Stimulated activated memory B cell treated with anti-CD40 and anti-IgM and Interleukin-4, amounts not matched to agents 10 μg/mL and 1 μg/mL and 100 μg/mL, for 72 hours (primary cell): ENCODE data around the gene AUTS2.

ENCODE experiments used
- ATAC-seq: fragments of 150-1000 bp; cut with Tn5 transposase; 2 replicates; pipeline ENCODE4 v1.10.0; 2021
- H3K27ac Mint-ChIP-seq: one replicate; pipeline ENCODE4 v1.8.0; 2022; ENCODE audit warnings: mild to moderate bottlenecking, mixed read lengths
- H3K27me3 Mint-ChIP-seq: one replicate; pipeline ENCODE4 v1.8.0; 2022; ENCODE audit warnings: mixed read lengths
- H3K36me3 Mint-ChIP-seq: one replicate; pipeline ENCODE4 v1.8.0; 2022; ENCODE audit warnings: mixed read lengths
- H3K4me1 Mint-ChIP-seq: one replicate; pipeline ENCODE4 v1.8.0; 2022; ENCODE audit warnings: mixed read lengths
- H3K4me3 Mint-ChIP-seq: one replicate; pipeline ENCODE4 v1.8.0; 2022; ENCODE audit warnings: mild to moderate bottlenecking, moderate library complexity, mixed read lengths
- H3K9me3 Mint-ChIP-seq: one replicate; pipeline ENCODE4 v1.8.0; 2022; ENCODE audit warnings: mixed read lengths

AUTS2 gene

DNA sequence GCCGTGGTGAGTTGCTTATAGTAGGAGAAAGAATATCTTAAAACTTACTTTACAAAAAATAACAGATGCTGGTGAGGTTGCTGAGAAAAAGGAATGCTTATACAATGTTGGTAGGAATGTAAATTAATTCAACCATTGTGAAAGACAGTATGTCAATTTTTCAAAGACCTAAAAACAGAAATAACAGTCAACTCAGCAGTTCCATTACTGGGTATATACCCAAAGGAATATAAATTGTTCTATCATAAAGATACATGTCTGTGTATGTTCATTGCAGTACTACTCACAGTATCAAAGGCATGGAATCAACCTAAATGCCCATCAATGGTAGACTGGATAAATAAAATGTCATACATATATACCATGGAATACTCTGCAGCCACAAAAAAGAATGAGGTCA is 420.4 kb downstream of the AUTS2 start:
- ATAC-seq: no peak
- Mint-ChIP-seq H3K36me3 (no peaks in the 10 kb centered on the region), H3K4me1 (peaks cover 21% of the 10 kb centered on the region)

DNA sequence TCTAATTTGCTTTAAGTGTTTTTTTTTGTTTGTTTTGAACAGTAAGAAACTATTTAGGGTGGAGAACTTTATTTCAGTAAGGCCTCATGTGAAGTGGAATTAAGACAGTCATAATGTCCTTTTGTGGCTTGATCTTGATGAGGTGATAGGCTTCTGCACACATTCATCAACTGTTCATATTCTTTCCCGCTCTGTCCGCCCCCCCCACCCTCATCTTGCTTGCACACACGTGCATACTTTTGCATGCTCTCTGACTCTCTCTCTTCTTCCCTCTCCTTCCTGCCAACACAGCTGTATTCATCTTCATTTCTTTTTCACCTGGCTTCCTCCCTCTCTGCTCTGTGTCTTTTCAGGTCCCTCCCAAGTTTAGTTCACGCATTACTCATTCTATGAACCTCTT is 429.6 kb downstream of the AUTS2 start:
- ATAC-seq: peak; percentile 39

More for the DNA sequence above, 420.4 kb downstream of the AUTS2 start:
- no peak overlapping the region for H3K27ac Mint-ChIP-seq
- no peak overlapping the region for H3K4me3 Mint-ChIP-seq
- no peaks in the 10 kb centered on the region for H3K27me3 Mint-ChIP-seq
- H3K9me3 Mint-ChIP-seq: no peaks in the 10 kb centered on the region

DNA sequence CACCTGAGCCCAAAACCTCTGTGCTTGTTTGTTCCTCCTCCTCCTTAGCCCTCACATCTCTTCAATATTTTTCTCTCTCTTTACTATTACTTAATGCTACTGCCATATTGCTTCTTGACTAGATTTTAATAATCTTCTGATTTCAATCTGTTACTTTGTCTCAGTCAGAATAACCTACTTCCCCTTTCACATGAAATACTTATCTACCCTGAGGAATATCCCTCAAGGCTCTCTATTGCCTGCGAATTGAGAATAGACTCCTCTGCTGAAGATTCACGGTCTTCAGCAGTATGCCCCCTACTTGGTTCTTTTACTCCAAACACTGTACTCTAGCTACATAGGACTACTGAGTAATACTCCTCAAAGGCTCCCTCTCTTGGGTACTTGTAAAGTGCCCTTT is 430.3 kb downstream of the AUTS2 start:
- H3K36me3 Mint-ChIP-seq: no peaks in the 10 kb centered on the region
- peaks cover 44% of the 10 kb centered on the region for H3K4me1 Mint-ChIP-seq
- no peak overlapping the region for H3K4me3 Mint-ChIP-seq
- H3K9me3 Mint-ChIP-seq: peaks cover 2% of the 10 kb centered on the region
- no peak for ATAC-seq
- no peak overlapping the region for H3K27ac Mint-ChIP-seq
- no peaks in the 10 kb centered on the region for H3K27me3 Mint-ChIP-seq

More for the DNA sequence above, 429.6 kb downstream of the AUTS2 start:
- Mint-ChIP-seq H3K27me3 (no peaks in the 10 kb centered on the region), H3K36me3 (no peaks in the 10 kb centered on the region), H3K9me3 (peaks cover 2% of the 10 kb centered on the region), H3K27ac (no peak overlapping the region), H3K4me3 (no peak overlapping the region), H3K4me1 (peaks cover 37% of the 10 kb centered on the region)

DNA sequence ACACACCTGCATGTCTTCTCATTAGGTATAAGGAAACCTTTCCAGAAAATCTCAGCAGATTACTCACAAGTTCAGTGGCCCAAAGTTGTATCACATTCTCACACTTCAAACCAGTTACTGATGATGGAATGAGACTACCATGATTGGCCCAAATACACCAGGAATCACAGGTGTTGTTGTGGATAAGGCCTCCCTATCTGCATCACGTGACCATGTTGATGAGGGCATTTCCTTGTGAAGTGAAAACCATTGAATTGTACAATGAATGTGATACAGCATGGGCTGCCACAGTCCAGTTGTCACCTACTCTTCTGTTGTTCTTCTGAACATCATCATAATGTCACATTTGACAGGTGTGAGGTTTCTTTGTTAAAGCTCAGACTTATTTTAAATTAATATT is 431.7 kb downstream of the AUTS2 start:
- H3K36me3 Mint-ChIP-seq: no peaks in the 10 kb centered on the region
- peaks cover 2% of the 10 kb centered on the region for H3K9me3 Mint-ChIP-seq
- no peak for ATAC-seq
- no peak overlapping the region for H3K27ac Mint-ChIP-seq
- H3K27me3 Mint-ChIP-seq: no peaks in the 10 kb centered on the region
- no peak overlapping the region for H3K4me3 Mint-ChIP-seq
- peaks cover 38% of the 10 kb centered on the region for H3K4me1 Mint-ChIP-seq

DNA sequence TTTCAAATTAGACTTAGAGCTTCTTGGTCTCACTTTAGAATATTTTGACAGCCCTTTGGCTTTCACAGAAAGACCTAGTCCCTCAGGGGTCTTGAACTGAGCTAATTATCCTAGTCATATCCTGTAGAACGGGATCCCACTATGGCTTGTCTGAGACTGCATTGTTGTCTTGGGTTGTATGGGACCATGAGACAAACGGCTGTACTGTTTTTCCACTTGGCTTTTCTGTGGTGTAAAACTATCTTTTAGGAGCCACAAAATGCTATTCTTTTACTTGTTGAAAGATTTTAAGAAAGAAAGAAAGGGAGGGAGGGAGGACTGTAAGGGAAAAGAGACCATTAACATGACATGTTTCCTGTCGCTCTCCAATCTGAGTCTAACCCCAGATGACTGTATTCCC is 432.5 kb downstream of the AUTS2 start:
- no peak overlapping the region for H3K27ac Mint-ChIP-seq
- H3K4me1 Mint-ChIP-seq: peaks cover 40% of the 10 kb centered on the region
- H3K9me3 Mint-ChIP-seq: peaks cover 2% of the 10 kb centered on the region
- no peaks in the 10 kb centered on the region for H3K27me3 Mint-ChIP-seq
- no peak overlapping the region for H3K4me3 Mint-ChIP-seq
- H3K36me3 Mint-ChIP-seq: no peaks in the 10 kb centered on the region
- no peak for ATAC-seq

DNA sequence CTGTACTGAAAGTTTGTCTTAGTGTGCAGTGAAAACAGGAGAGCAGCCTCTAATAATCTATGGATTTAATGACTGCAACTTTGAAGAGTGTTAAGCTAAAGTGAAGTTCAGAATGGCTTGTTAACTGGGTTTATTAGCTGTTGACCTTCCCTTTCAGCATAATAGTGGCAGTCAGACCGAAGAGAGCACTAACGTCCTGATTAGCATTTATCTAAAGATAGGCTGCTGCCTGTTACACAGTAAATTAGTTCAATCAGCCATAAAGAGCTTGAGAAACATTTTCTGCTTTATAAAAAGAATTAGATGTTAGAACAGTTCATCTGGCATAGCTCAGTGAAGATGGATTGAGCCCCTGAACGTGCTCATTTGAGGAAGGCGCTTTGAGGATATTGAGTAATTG is 433.0 kb downstream of the AUTS2 start:
- H3K27me3 Mint-ChIP-seq: no peaks in the 10 kb centered on the region
- peaks cover 39% of the 10 kb centered on the region for H3K4me1 Mint-ChIP-seq
- H3K4me3 Mint-ChIP-seq: no peak overlapping the region
- no peak overlapping the region for H3K27ac Mint-ChIP-seq
- no peak for ATAC-seq
- no peaks in the 10 kb centered on the region for H3K36me3 Mint-ChIP-seq
- peaks cover 2% of the 10 kb centered on the region for H3K9me3 Mint-ChIP-seq

DNA sequence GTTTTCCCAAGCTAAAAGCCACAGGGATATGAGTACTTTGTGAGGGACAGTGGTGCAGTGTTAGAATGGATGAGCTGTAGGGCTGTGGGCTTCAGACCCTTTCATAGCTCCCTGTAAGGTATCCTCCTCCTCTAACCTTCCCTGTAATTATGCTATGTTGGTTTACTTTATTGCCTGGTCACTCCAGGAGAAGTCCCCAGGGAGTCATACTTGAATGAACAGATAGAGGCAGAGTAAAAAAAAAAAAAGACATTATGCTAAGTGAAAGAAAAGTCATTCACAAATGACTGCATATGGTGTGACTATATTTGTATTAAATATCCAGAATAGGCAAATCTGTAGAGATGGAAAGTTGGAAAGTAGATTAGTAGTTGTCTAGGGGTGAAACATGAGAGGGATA is 434.4 kb downstream of the AUTS2 start:
- no peak overlapping the region for H3K27ac Mint-ChIP-seq

DNA sequence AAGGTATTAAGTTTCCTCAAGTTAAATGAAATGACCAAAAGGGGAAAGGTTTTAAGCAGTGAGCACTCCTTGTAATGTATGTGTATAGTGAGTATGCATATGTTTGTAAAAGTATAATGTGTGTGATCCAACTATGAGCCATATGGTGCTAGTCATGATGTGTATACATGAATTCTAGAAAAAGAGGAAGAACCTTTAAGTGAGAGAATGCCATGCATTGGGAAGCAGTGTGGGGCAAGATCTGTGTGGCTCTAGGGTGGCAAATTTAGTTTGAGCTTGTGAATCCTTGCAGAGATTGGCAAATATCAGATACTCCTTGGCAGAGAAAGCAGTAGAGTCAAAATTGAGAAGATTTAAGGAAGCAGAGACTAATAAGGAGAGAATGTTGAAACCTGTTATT is 435.0 kb downstream of the AUTS2 start:
- Mint-ChIP-seq H3K4me3 (no peak overlapping the region), H3K27ac (no peak overlapping the region), H3K27me3 (no peaks in the 10 kb centered on the region), H3K9me3 (peaks cover 2% of the 10 kb centered on the region), H3K4me1 (peaks cover 30% of the 10 kb centered on the region), H3K36me3 (no peaks in the 10 kb centered on the region)
- no peak for ATAC-seq

More for the DNA sequence above, 434.4 kb downstream of the AUTS2 start:
- Mint-ChIP-seq H3K9me3 (peaks cover 2% of the 10 kb centered on the region), H3K27me3 (no peaks in the 10 kb centered on the region), H3K36me3 (no peaks in the 10 kb centered on the region), H3K4me3 (no peak overlapping the region), H3K4me1 (peaks cover 36% of the 10 kb centered on the region)
- no peak for ATAC-seq

DNA sequence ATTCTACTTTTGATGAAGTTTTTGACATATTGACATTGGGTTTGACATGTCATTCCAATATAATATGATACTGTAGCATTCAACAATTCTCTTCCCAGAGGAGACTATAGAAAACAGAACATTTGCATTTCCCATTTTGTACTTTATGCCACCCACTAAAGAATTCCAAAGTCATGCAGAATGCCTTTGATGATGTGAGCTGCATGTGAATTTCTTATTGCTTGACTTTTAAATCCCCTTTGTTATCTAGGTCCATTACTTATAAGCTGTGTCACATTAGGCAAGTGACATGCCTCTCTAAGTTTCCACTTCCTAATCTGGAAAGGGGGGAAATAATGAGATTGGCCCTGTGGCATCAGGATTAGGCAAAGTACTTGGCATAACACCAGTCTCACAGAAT is 436.7 kb downstream of the AUTS2 start:
- no peaks in the 10 kb centered on the region for H3K27me3 Mint-ChIP-seq
- H3K4me3 Mint-ChIP-seq: no peak overlapping the region
- ATAC-seq: no peak
- H3K27ac Mint-ChIP-seq: no peak overlapping the region
- H3K36me3 Mint-ChIP-seq: no peaks in the 10 kb centered on the region
- peaks cover 24% of the 10 kb centered on the region for H3K4me1 Mint-ChIP-seq
- peaks cover 2% of the 10 kb centered on the region for H3K9me3 Mint-ChIP-seq

DNA sequence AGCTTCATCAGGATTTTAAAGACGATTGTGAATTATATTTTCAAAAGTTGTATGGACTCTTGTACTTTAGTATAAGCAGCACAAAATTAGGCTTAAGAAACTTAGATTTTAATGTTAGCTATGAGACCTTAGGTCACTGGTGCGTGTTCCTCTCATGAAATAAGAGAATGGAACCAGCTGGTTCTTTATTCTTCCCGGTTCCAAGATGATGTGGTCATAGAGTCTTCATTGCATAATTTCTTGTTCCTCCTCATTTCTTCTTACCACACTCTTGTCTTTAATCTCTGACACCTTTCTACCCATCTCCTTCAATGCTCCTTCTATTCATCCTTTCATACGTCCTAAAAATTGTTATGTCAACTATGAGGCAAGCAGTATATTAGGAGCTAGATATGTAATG is 437.2 kb downstream of the AUTS2 start:
- no peak overlapping the region for H3K27ac Mint-ChIP-seq
- ATAC-seq: no peak

DNA sequence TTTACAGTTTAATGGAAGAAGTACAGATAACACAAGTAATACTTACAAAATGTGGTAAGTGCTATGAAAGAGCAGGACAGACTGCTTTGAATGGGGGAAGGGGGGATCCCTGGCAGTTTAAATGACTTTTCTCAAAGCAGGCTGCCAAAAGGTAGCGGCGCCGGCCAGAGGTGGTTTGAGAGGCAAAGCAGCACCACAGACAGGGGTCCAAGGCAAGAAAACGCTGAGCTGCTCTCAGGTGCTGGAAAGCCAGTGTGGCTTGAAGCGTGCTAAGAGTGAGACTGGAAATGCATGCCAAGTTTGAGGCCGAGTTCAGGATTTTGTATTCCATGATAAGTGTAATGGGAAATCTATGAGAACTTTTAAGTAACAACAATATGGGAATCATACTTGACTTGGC is 437.7 kb downstream of the AUTS2 start:
- Mint-ChIP-seq H3K4me1 (peaks cover 24% of the 10 kb centered on the region), H3K27ac (peak overlapping the region; percentile 33), H3K9me3 (peaks cover 2% of the 10 kb centered on the region), H3K27me3 (no peaks in the 10 kb centered on the region), H3K36me3 (no peaks in the 10 kb centered on the region), H3K4me3 (no peak overlapping the region)
- no peak for ATAC-seq

More for the DNA sequence above, 437.2 kb downstream of the AUTS2 start:
- H3K4me3 Mint-ChIP-seq: no peak overlapping the region
- peaks cover 2% of the 10 kb centered on the region for H3K9me3 Mint-ChIP-seq
- H3K4me1 Mint-ChIP-seq: peaks cover 24% of the 10 kb centered on the region
- H3K27me3 Mint-ChIP-seq: no peaks in the 10 kb centered on the region
- no peaks in the 10 kb centered on the region for H3K36me3 Mint-ChIP-seq

DNA sequence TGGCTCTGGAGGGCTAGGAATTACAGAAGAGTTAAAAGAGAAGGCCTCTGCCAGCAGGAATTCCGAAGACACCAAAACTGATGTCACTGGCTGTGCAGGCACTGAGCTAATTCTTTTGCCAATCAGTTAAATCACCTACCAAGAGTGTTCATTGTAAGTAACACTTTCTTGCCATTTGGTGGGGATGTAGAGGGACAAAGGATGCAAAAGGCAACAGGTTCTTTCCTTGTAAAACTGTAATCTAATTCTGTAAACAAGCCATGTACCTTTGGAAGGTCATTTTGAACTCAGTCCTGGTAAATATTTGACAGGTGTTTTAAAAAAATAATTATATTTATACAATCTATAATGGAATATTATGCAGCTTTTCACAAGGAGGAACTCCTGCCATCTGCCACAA is 438.4 kb downstream of the AUTS2 start:
- no peak for ATAC-seq
- Mint-ChIP-seq H3K4me3 (no peak overlapping the region), H3K27me3 (no peaks in the 10 kb centered on the region), H3K27ac (peak overlapping the region; percentile 33), H3K4me1 (peaks cover 24% of the 10 kb centered on the region), H3K36me3 (no peaks in the 10 kb centered on the region), H3K9me3 (peaks cover 2% of the 10 kb centered on the region)

DNA sequence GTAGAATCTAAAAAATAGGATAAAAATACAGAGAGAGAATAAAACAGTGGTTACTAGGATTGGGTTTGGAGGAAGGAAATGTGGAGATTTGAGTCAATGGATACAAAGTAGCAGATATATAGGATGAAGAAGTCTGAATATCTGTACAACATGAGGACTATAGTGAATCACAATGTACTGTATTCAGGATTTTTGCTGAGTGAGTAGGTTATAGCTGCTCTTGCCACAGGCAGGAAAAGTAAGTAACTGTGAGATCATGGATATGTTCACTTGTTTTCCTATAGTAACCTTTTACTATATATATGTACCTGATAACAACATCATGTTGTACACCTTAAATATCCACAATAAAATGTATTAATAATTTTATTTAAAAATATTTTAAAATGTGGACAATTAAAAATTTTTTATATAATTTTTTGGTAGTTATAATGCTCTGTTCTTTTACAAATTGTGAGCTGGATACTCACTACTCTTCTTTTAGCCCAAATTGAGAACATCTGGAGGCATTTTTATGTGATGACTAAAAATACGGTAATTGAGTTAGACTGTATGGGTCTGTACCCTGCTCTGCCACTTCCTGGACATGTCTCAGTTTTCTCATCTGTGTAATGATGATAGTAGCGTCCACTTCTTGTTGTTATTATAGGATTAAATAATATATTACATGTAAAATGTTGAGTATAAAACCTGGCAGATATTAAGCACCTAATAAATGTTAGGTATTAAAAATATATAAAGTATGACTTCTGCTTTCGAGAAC is 439.1 kb downstream of the AUTS2 start:
- H3K4me1 Mint-ChIP-seq: peaks cover 24% of the 10 kb centered on the region
- ATAC-seq: no peak
- peaks cover 2% of the 10 kb centered on the region for H3K9me3 Mint-ChIP-seq
- H3K27ac Mint-ChIP-seq: no peak overlapping the region
- H3K36me3 Mint-ChIP-seq: no peaks in the 10 kb centered on the region
- no peak overlapping the region for H3K4me3 Mint-ChIP-seq
- no peaks in the 10 kb centered on the region for H3K27me3 Mint-ChIP-seq

DNA sequence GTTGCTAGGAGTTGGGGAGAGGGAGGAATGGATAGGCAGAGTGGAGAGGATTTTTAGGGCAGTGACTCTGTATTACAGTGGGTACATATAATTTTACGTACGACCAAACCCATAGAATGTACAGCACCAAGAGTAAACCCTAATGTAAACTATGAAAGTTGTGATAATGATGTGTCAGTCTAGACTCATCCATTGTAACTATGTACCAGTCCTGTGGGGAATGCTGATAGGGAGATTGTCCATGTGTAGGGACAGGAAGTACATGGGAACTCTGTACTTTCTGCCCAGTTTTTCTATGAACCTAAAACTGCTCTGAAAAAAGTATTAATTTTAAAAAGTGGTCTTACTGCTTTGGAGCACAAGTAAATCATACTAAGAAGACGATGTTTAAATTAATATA is 441.8 kb downstream of the AUTS2 start:
- Mint-ChIP-seq H3K4me3 (no peak overlapping the region), H3K27ac (no peak overlapping the region), H3K9me3 (no peaks in the 10 kb centered on the region), H3K36me3 (no peaks in the 10 kb centered on the region), H3K4me1 (peaks cover 11% of the 10 kb centered on the region), H3K27me3 (no peaks in the 10 kb centered on the region)
- no peak for ATAC-seq

DNA sequence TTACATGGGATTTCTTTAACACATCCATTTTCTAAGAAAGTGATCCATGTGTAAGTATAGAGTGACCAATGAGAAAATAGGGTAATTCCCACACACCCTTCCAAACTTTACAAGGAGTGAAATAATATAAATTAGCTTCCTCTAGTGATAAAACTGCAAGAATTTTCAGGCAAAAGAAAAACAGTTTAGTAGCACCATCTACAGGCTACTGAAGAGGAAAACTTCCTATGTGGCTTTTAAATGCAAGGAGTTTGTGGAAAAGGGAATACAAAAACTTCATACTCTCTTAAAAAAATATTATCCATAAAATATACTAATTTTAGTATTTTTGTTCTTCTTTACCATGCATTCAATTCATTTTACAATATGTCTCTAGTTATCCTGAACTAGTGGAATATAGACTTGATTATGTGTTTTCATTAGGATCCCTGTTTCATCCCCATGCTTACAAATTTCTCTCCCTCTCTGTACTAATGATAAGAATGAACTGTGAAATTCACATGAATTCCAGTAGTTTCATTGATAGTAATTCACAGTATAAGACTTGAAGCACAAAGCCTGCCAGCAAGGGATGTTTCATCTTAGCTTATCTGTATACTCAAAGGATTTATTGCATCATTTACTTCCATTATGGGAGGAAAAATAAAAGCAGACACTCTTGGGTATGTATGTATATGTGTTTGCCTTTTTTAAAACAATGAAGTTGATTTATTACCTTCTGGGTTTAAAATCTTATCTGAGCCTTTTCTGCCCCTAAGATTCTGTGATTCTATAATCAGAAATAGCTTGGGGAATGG is 442.9 kb downstream of the AUTS2 start:
- Mint-ChIP-seq H3K27ac (no peak overlapping the region), H3K4me1 (peaks cover 7% of the 10 kb centered on the region), H3K4me3 (no peak overlapping the region), H3K36me3 (no peaks in the 10 kb centered on the region), H3K9me3 (no peaks in the 10 kb centered on the region), H3K27me3 (no peaks in the 10 kb centered on the region)
- no peak for ATAC-seq

DNA sequence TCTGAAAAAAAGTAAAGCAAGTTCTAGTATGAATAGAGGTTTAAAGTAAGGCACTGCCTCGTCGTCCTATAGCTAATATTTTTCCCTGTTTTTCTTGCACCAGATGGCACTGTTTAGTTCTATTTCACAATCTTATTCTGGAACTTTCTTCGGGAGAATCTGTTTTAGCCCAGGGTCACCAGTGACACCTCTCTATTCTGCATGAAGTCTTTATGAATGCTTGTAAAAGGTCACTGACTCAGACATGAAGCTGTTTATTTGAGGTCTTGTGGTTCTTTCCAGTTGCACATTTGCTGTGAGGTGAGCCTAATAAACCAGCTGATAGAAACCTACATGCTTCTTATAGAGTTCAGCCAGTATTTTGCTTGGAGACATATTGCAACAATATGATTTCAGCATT is 444.3 kb downstream of the AUTS2 start:
- no peak for ATAC-seq
- Mint-ChIP-seq H3K36me3 (no peaks in the 10 kb centered on the region), H3K4me1 (peaks cover 3% of the 10 kb centered on the region), H3K27me3 (no peaks in the 10 kb centered on the region), H3K27ac (no peak overlapping the region), H3K9me3 (no peaks in the 10 kb centered on the region), H3K4me3 (no peak overlapping the region)
